ENCODE measurements around the gene SV2C.

- no peak for TF ChIP-seq CTCF (IDR thresholded peaks at IDR 0.05; ENCODE audit: low read depth, low read length, missing input control)
- TF ChIP-seq ATF3 (IDR thresholded peaks at IDR 0.05), result no peak
- no peak for TF ChIP-seq TAF1 (conservative IDR thresholded peaks at IDR 0.05)
- no peak for TF ChIP-seq RAD21 (IDR thresholded peaks at IDR 0.05)
- TF ChIP-seq ZBTB33 (IDR thresholded peaks at IDR 0.05), result no peak
- no peak for TF ChIP-seq FOXA1 (IDR thresholded peaks at IDR 0.05)
- no peak for TF ChIP-seq EGR1 (IDR thresholded peaks at IDR 0.05; ENCODE audit: low read depth in 2 of 2)
Measured at GRCh38 chr5:76114179-76114851, 31.1 kb downstream of the SV2C start.

All from liver (tissue), 3 donors.